IPS-15b (cell line): Measurements from ENCODE around the gene UBASH3B.

Experiments used
- H3K27me3 ChIP-seq: one replicate; pipeline ENCODE4 v1.6.1; 2013; ENCODE audit warnings: low read length; ENCODE audit not compliant: control insufficient read depth, insufficient read depth
- H3K36me3 ChIP-seq: one replicate; pipeline ENCODE4 v1.6.1; 2013; ENCODE audit warnings: low read length; ENCODE audit not compliant: control insufficient read depth, insufficient read depth
- H3K4me1 ChIP-seq: one replicate; pipeline ENCODE4 v1.6.1; 2013; ENCODE audit warnings: mild to moderate bottlenecking, low read length; ENCODE audit not compliant: control insufficient read depth, insufficient read depth
- H3K4me3 ChIP-seq: one replicate; pipeline ENCODE4 v1.5.1; 2013; ENCODE audit warnings: low read depth, low read length
- H3K9ac ChIP-seq: one replicate; pipeline ENCODE4 v1.6.1; 2013; ENCODE audit warnings: low read depth, mild to moderate bottlenecking, low read length
- H3K9me3 ChIP-seq: one replicate; pipeline ENCODE4 v1.6.1; 2013; ENCODE audit warnings: mild to moderate bottlenecking, low read length; ENCODE audit not compliant: control insufficient read depth, insufficient read depth

Gene UBASH3B

DNA sequence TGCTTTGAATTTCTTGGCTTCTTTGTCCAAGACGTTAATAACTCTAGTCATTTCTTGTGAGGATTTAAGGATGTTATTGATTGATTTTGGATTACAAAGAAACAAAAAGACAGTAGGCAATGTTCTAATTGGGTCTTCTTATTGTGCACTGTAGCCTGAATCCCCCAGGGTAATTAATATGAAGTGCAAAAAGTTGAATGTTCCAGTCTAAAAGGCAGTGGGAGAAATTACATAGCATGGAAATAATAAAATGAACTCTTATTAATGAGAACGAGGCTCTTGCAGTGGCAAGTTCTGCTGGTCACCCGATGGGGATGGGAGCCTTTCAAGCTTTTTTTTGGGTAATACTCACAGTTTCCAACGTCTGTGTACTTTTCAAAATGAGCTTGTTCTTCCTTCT lies 45.6 kb downstream of the UBASH3B start:
- no peaks in the 10 kb centered on the region for H3K36me3 ChIP-seq
- no peaks in the 10 kb centered on the region for H3K9me3 ChIP-seq
- no peaks in the 10 kb centered on the region for H3K27me3 ChIP-seq
- no peaks in the 10 kb centered on the region for H3K4me1 ChIP-seq
- H3K4me3 ChIP-seq = no peak overlapping the region
- H3K9ac ChIP-seq = no peak overlapping the region

DNA sequence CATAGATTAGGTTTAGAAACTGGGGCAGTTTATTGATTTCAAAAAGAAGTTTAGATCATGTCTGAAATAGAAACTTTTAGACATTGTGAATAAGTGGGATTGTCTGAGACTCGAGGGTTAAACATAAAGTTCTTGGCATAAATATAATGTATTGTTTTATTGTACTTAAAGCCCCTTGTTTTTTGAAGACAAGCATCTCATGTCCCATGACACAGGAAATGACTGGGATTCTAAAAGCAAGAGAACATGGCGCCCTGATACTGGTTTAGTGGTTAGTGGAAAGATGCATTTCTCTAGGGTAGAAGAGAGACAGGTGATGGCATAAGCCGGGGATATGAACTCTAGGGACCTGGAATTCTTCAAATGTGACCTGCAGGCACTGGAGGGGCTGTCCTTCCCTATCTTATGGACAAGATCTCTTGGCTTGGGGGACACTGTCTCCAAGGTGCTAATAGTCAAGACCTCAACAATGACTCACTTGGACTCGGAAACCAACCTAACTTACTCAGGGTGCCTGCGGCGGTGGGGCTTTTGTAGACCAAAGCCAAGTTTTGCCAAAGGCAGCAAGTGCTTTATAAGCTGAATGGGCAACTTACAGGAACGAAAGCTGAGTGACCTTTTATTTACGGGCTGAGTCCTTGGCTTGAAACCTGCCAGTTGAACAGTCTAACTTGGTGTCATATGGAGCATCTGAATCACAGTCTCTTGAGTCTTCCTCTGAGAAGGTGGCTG lies 48.2 kb downstream of the UBASH3B start:
- Histone ChIP-seq H3K9me3 (no peaks in the 10 kb centered on the region), H3K4me1 (no peaks in the 10 kb centered on the region), H3K4me3 (no peak overlapping the region), H3K27me3 (no peaks in the 10 kb centered on the region), H3K36me3 (no peaks in the 10 kb centered on the region), H3K9ac (no peak overlapping the region)

DNA sequence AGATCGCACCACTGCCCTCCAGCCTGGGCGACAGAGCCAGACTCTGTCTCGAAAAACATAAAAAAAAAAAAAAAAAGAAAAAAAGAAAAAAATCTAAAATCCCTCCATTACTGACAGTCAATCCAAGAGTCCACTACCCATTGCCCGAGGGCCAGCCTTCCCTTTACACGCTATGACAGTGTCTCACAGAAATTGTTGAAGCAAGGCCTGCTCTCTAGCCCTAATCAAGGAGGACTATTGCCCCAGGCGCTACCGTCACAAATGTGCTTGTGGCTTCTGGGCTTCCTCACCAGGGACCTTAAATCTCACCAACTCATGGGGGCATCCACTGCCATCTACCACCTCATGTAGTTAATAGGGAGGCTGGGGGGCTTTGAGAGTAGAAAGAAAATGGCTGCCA lies 49.9 kb downstream of the UBASH3B start:
- Histone ChIP-seq H3K27me3 (no peaks in the 10 kb centered on the region), H3K4me3 (no peak overlapping the region), H3K4me1 (no peaks in the 10 kb centered on the region), H3K36me3 (no peaks in the 10 kb centered on the region), H3K9ac (no peak overlapping the region), H3K9me3 (no peaks in the 10 kb centered on the region)

DNA sequence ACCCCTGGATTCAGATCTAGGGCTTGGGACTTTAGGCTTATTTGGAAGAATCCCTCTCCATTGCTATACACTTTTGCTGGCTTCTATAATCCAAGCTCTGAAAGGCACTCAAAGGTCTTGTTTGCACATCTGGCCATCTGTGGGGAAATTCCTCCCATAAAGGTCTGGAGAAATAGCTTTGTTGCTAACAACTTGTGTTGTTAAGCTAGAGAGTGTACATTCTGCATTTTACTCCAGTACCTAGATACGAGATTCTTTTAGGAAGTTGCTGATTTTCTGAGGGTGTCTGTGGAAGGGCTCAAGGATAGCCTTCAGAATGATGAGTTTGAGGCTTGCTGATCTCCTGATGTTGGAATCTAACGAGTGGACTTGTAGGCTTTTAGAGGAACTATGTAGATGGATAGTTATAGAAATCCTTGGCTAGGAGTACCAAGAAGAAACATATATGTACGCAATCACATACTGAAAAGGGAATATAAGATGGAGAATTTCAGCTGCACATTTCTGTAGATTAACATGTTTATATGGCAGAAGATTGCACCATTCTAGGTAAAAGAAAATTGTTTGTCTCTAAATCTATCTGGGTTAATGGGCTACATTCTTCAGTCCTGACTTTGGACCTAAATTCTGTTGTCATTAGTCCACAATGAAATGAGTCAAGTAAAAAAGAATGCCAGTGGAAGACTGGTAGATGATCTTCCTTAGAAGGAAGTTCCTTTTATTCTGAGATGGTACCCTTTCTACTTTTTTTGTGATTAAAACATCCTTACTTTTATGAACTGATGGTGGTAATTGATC lies 51.0 kb downstream of the UBASH3B start:
- Histone ChIP-seq H3K9ac (no peak overlapping the region), H3K9me3 (no peaks in the 10 kb centered on the region), H3K4me1 (no peaks in the 10 kb centered on the region), H3K27me3 (no peaks in the 10 kb centered on the region), H3K4me3 (no peak overlapping the region), H3K36me3 (no peaks in the 10 kb centered on the region)

DNA sequence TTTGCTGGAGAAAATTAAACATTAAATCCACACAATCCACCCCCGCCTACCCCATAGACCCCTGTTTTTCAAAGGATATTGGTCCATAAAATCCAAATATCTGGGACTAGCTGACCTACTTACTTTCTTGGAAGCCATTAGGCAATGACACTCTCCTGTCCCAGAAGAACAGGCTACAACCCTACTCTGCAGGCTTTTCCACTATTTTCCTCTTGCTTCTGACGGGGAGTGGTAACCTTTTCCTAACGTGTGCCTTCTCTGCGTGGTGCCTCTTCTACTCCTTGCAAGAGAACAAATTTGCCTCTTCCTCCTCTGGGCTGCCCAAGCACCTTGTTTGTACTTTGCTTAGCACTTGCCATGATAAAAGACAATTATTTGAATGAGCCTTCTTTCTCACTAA lies 51.6 kb downstream of the UBASH3B start:
- no peaks in the 10 kb centered on the region for H3K4me1 ChIP-seq
- H3K9ac ChIP-seq = no peak overlapping the region
- H3K36me3 ChIP-seq = no peaks in the 10 kb centered on the region
- no peak overlapping the region for H3K4me3 ChIP-seq
- no peaks in the 10 kb centered on the region for H3K9me3 ChIP-seq
- no peaks in the 10 kb centered on the region for H3K27me3 ChIP-seq

DNA sequence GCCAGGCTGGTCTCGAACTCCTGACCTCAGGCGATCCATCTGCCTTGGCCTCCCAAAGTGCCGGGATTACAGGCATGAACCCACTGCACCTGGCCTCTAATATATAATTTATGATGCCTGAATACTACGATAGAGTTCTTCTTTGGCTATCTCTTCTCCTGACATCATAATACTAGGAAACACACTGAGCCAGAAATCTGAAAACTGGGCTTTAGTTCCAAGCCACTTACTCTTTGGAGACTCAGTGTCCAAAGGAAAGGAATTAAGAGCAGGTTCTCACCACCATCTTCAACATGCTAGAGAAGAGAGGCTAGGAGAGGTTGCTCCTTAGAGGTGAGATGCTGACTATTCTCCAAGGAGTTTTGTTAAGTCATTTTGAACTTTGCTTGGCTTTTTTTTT lies 52.4 kb downstream of the UBASH3B start:
- Histone ChIP-seq H3K27me3 (no peaks in the 10 kb centered on the region), H3K9ac (no peak overlapping the region), H3K4me1 (no peaks in the 10 kb centered on the region)

DNA sequence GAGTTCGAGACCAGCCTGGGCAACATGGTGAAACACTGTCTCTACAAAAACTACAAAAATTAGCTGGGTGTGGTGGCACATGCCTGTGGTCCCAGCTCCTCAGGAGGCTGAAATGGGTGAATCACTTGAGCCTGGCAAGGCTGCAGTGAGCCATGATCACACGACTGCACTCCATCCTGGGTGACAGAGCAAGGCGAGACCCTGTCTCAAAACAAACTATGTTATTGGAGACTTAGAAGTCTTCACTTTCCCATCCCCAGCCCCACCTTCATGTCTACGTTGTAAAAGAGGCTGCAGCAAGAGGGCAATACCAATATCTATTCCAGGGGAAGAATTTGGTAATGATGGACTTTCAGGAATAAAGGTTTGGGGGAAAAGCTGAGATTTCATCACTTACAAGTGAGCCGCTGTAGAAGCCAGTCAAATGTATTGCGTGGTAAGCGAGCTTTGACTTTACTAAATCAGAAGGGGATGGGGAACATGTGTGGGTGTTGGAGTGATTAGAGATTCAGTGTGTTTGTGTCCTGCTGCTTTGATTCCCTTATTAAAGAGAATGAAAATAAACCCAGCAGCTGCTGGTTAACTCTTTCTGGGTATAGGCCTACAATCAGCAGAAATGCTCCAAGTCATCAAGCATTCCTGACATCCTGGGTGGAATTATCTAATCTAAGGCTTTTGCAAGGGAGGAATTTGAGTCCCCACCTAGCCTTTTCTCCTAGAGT lies 53.7 kb downstream of the UBASH3B start:
- Histone ChIP-seq H3K9ac (no peak overlapping the region), H3K9me3 (no peaks in the 10 kb centered on the region), H3K27me3 (no peaks in the 10 kb centered on the region), H3K4me1 (no peaks in the 10 kb centered on the region), H3K36me3 (no peaks in the 10 kb centered on the region), H3K4me3 (no peak overlapping the region)

More for the DNA sequence above, 52.4 kb downstream of the UBASH3B start:
- Histone ChIP-seq H3K9me3 (no peaks in the 10 kb centered on the region), H3K36me3 (no peaks in the 10 kb centered on the region), H3K4me3 (no peak overlapping the region)

DNA sequence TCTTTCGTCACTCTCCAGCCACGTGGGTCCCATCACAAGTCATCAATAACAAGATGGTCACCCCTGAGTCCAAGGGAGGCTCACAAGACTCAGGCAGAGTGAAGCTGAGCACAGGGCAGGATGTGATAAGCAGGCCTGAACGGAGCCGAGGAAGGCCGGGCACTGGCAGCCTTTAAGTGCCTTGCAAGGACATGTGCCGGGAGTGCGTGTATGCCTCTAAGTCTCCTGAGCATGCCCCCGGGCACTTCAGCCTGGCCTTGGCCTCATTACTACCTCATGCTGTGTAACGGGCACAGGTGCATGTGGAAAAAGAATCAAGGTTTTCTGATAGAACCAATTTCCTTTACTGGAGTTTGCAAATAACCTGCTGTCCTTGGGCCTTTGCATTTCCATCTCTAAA lies 55.8 kb downstream of the UBASH3B start:
- Histone ChIP-seq H3K27me3 (no peaks in the 10 kb centered on the region), H3K9ac (no peak overlapping the region)

DNA sequence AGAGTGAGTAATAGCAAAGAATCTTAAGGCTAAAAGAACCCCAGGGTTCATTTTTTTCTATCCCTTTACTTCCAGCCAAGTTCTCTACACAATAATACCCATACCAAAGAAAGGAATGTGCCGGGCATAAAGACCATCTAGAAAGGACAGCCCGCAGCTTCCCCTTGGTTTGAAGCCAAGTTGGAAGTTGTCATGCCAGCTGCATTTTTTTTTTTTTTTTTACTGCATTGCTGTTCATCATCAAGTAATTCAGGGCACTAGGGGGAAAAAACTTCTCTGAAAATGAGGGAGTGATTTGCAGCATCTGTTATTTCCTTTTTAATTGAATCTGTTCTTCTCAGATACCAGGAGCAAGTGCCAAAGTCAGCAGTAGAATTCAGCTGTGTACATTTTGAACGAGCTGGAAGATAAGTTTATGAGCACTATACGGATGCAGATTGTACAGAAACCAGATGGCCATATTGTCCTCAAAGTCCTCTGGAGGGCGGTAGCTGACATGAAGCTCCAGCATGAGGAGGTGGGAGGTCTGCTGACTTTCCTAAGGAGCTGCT lies 56.4 kb downstream of the UBASH3B start:
- Histone ChIP-seq H3K4me1 (no peaks in the 10 kb centered on the region), H3K36me3 (no peaks in the 10 kb centered on the region), H3K9ac (no peak overlapping the region), H3K4me3 (no peak overlapping the region), H3K9me3 (no peaks in the 10 kb centered on the region), H3K27me3 (no peaks in the 10 kb centered on the region)

More for the DNA sequence above, 55.8 kb downstream of the UBASH3B start:
- Histone ChIP-seq H3K9me3 (no peaks in the 10 kb centered on the region), H3K4me3 (no peak overlapping the region), H3K36me3 (no peaks in the 10 kb centered on the region), H3K4me1 (no peaks in the 10 kb centered on the region)

DNA sequence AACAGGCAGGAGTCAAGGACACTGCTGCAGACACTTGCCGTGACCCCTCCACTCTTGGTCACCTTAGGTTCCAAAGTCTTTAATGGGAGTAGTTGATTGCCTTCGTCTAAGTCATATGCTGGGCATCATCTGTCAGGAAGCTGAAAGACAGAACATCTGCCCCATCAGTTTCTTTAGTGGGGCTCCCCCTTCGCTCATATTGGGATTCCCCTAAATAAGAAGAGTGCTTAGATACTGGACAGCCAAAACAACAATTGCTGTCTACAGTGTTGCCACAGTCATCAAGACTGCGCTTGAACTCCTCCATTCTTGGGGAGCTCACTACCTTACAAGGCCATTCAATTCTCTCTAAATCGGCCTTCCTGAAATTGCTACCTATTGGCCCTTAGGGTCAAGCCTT lies 58.5 kb downstream of the UBASH3B start:
- H3K36me3 ChIP-seq = no peaks in the 10 kb centered on the region
- no peak overlapping the region for H3K4me3 ChIP-seq
- H3K27me3 ChIP-seq = no peaks in the 10 kb centered on the region
- no peak overlapping the region for H3K9ac ChIP-seq
- no peaks in the 10 kb centered on the region for H3K4me1 ChIP-seq
- H3K9me3 ChIP-seq = no peaks in the 10 kb centered on the region

DNA sequence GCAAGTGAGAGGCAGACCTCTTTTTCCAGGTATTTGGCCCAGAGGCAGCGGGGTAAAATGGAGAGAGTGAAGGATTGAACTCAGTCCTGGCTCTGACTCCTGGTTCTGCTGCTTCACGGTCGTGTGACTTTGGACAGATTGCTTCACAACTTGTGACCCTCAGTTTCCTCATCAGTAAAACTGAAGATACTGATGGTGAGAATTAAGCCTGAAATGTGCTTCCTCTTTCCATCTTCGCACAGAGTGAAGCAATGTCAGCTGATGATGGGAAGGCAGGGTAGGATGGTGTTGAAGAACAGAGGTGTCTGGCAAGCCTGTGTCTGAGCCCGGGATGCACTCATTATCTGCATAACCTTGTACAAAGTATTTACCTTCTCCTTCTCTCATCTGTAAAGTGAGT lies 59.0 kb downstream of the UBASH3B start:
- H3K4me1 ChIP-seq = no peaks in the 10 kb centered on the region
- no peaks in the 10 kb centered on the region for H3K27me3 ChIP-seq

More for the DNA sequence above, 59.0 kb downstream of the UBASH3B start:
- Histone ChIP-seq H3K36me3 (no peaks in the 10 kb centered on the region), H3K9ac (no peak overlapping the region), H3K4me3 (no peak overlapping the region), H3K9me3 (no peaks in the 10 kb centered on the region)
